PFSK-1 (cell line): ENCODE data around the gene ALDOC.

ENCODE experiments used
- FOXP2 ChIP-seq: optimal IDR thresholded peaks from 2 replicates; pipeline ENCODE3; 2011; ENCODE audit warnings: borderline replicate concordance, control low read depth, inconsistent platforms; ENCODE audit not compliant: insufficient read depth; ENCODE audit errors: extremely low read length, extremely low read depth
- POLR2AphosphoS5 ChIP-seq: IDR thresholded peaks from 2 replicates; pipeline ENCODE4 v1.6.1; 2012; ENCODE audit warnings: low read depth, mild to moderate bottlenecking, control low read depth, low read length, moderate library complexity
- REST ChIP-seq, 2 experiments: IDR thresholded peaks; 2 replicates each; pipeline versions ENCODE4 v1.6.1 to v1.8.0; 2011 to 2012; ENCODE audit warnings: low read depth in 2 of 2, low read length in 2 of 2, control low read depth in 1 of 2, inconsistent platforms in 1 of 2, mild to moderate bottlenecking in 1 of 2, moderate library complexity in 1 of 2; ENCODE audit not compliant: insufficient read depth in 1 of 2
- SIN3A ChIP-seq: IDR thresholded peaks from 2 replicates; pipeline ENCODE4 v1.6.1; 2012; ENCODE audit warnings: mild to moderate bottlenecking, low read length, moderate library complexity, borderline replicate concordance; ENCODE audit not compliant: insufficient read depth
- TAF1 ChIP-seq: IDR thresholded peaks from 2 replicates; pipeline ENCODE4 v1.6.1; 2012; ENCODE audit warnings: low read length, control low read depth, borderline replicate concordance; ENCODE audit not compliant: insufficient read depth

GRCh38 chr17:28582513-28582912, 5.8 kb upstream of the ALDOC start:
- no peak for TF ChIP-seq TAF1
- no peak for TF ChIP-seq POLR2AphosphoS5
- no peak for TF ChIP-seq REST (IDR thresholded peaks at IDR 0.05; ENCODE audit: insufficient read depth in 1 of 2, low read depth in 2 of 2, low read length in 2 of 2)
- no peak for TF ChIP-seq FOXP2
- TF ChIP-seq SIN3A, result no peak
